Measurements from ENCODE around the gene NMRK2. TPM values are rescaled to one million over a fixed set of nuclear protein-coding genes. Genes with fewer than 3 reads are reported as not detected.

Gene NMRK2
- total RNA-seq, 1 donor from 2014 or later, result 0.73 TPM

DNA sequence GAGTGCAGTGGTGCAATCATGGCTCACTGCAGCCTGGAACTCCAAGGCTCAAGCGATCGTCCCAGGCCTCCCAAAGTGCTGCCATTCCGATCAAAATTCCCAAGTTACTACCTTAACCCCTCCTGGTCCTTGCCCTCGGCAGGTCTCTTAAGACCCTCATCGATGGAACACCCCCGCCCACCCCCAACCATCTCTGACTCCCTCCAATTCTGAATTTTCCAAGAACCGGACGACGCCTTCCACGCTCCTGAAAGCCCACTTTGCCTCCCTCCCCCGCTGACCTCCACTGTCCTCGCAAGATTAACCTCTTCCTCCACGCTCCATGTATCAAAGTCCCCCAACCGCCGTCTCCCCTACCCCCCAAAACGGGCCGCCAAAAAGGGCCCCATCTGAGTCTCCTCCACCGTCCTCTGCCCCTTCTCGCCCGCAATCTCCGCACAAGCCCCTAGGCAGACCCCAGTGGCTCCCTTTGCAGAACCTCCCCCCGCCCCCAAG is 37.5 kb downstream of the NMRK2 start:
- peak overlapping the region; percentile 87 for H3K4me3 ChIP-seq (ENCODE audit: insufficient read depth, low read depth, low read length)
- H3K36me3 ChIP-seq (ENCODE audit: insufficient read depth, low read length), result peaks cover 25% of the 10 kb centered on the region
- H3K27me3 Mint-ChIP-seq (ENCODE audit: low read depth, unreplicated experiment), result no peaks in the 10 kb centered on the region
- H3K9me3 ChIP-seq (ENCODE audit: insufficient read depth, low read depth, low read length), result no peaks in the 10 kb centered on the region
- DNase-seq (ENCODE audit: low read depth), result no peak
- H3K9me3 Mint-ChIP-seq (ENCODE audit: unreplicated experiment), result no peaks in the 10 kb centered on the region
- no peaks in the 10 kb centered on the region for H3K27me3 ChIP-seq (ENCODE audit: insufficient read depth, low read length)
- peak overlapping the region; percentile 96 for H3K4me3 Mint-ChIP-seq (ENCODE audit: unreplicated experiment)
- peaks cover 12% of the 10 kb centered on the region for H3K36me3 Mint-ChIP-seq (ENCODE audit: low read depth, unreplicated experiment)
- peak overlapping the region; percentile 93 for H3K27ac ChIP-seq (ENCODE audit: low read depth, low read length)
- peaks cover 29% of the 10 kb centered on the region for H3K4me1 ChIP-seq (ENCODE audit: insufficient read depth, low read length)
- no peak for FAIRE-seq
- peak overlapping the region; percentile 97 for H3K27ac Mint-ChIP-seq (ENCODE audit: unreplicated experiment)
- TF ChIP-seq EZH2 (IDR thresholded peaks at IDR 0.05; ENCODE audit: insufficient read depth, low read length), result no peak
- TF ChIP-seq, protein P1, sequence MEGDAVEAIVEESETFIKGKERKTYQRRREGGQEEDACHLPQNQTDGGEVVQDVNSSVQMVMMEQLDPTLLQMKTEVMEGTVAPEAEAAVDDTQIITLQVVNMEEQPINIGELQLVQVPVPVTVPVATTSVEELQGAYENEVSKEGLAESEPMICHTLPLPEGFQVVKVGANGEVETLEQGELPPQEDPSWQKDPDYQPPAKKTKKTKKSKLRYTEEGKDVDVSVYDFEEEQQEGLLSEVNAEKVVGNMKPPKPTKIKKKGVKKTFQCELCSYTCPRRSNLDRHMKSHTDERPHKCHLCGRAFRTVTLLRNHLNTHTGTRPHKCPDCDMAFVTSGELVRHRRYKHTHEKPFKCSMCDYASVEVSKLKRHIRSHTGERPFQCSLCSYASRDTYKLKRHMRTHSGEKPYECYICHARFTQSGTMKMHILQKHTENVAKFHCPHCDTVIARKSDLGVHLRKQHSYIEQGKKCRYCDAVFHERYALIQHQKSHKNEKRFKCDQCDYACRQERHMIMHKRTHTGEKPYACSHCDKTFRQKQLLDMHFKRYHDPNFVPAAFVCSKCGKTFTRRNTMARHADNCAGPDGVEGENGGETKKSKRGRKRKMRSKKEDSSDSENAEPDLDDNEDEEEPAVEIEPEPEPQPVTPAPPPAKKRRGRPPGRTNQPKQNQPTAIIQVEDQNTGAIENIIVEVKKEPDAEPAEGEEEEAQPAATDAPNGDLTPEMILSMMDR (IDR thresholded peaks at IDR 0.05; ENCODE audit: insufficient read depth, low read depth, low read length), result no peak
- no peak overlapping the region for H2AFZ ChIP-seq (ENCODE audit: low read depth, low read length)
- H4K20me1 ChIP-seq (ENCODE audit: insufficient read depth, low read length), result peaks cover 70% of the 10 kb centered on the region
- peaks cover 25% of the 10 kb centered on the region for H3K4me1 Mint-ChIP-seq (ENCODE audit: low read depth, unreplicated experiment)
- peaks cover 51% of the 10 kb centered on the region for H3K79me2 ChIP-seq (ENCODE audit: insufficient read depth, low read length)
- peak overlapping the region; percentile 99 for H3K4me2 ChIP-seq (ENCODE audit: low read length)
- H3K9ac ChIP-seq (ENCODE audit: low read length), result peak overlapping the region; percentile 100

DNA sequence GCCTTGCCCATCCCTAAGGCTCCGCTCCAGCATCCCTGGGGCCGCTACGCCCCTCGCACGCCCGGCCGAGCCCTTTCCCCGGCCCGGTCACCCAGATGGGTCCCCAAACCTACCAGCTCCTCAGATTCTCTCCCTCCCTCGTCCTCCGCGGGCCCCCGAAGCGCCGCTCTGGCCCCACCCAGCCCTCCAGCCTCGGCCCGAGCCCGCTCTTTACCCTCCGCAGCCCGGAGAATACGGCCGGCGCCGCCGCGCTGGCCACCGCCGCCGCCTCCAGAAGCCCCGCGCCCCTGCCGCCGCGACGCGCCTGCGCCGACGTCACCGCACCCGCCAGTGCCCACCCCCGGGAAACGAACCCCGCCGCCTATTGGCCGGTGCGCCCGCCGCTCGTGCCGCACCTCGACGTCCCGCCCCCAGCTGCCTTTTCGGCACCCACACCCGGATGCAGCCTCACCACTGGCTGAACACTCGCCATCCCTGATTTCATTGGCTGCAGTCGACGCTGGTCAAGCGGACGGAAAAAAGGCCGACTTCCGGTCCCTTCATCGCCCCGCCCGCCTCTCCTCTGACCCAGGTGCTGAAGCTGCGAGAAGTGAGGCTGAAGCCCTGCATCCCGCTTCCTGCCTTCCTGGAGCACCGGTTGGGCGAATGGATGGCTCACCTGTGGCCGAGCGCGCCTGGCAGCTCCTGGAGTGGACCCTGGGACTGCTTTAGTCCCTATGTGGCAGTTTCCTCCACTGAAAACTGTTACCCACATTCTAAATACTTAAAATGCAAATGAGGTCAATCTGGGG is 38.1 kb downstream of the NMRK2 start, which contains the start of gene DAPK3:
Gene DAPK3, minus strand, starts transcription at position 292 of the 791 bp plus-strand sequence. CDS start 1,364 bp downstream, outside the sequence.
- Mint-ChIP-seq H3K27ac (ENCODE audit: unreplicated experiment) (peak within 1 kb of the TSS; percentile 97), H3K36me3 (ENCODE audit: low read depth, unreplicated experiment) (peaks cover 14% of the 10 kb centered on the region), H3K9me3 (ENCODE audit: unreplicated experiment) (no peaks in the 10 kb centered on the region), H3K27me3 (ENCODE audit: low read depth, unreplicated experiment) (no peaks in the 10 kb centered on the region), H3K4me3 (ENCODE audit: unreplicated experiment) (peak within 1 kb of the TSS; percentile 96), H3K4me1 (ENCODE audit: low read depth, unreplicated experiment) (peaks cover 23% of the 10 kb centered on the region)
- FAIRE-seq, result no peak
- no peaks in the 10 kb centered on the region for H3K27me3 ChIP-seq (ENCODE audit: insufficient read depth, low read length)
- H3K36me3 ChIP-seq (ENCODE audit: insufficient read depth, low read length), result peaks cover 25% of the 10 kb centered on the region
- TF ChIP-seq, protein P1 (IDR thresholded peaks at IDR 0.05; ENCODE audit: insufficient read depth, low read depth, low read length), result no peak
- no peak for TF ChIP-seq EZH2 (IDR thresholded peaks at IDR 0.05; ENCODE audit: insufficient read depth, low read length)
- no peaks in the 10 kb centered on the region for H3K9me3 ChIP-seq (ENCODE audit: insufficient read depth, low read depth, low read length)
- DNase-seq (ENCODE audit: low read depth), result peak; percentile 95
- H2AFZ ChIP-seq (ENCODE audit: low read depth, low read length), result no peak within 1 kb of the TSS
- peak within 1 kb of the TSS; percentile 87 for H3K4me3 ChIP-seq (ENCODE audit: insufficient read depth, low read depth, low read length)
- H3K4me2 ChIP-seq (ENCODE audit: low read length), result peak within 1 kb of the TSS; percentile 99
- H3K79me2 ChIP-seq (ENCODE audit: insufficient read depth, low read length), result peaks cover 51% of the 10 kb centered on the region
- peaks cover 70% of the 10 kb centered on the region for H4K20me1 ChIP-seq (ENCODE audit: insufficient read depth, low read length)
- H3K4me1 ChIP-seq (ENCODE audit: insufficient read depth, low read length), result peaks cover 29% of the 10 kb centered on the region
- H3K27ac ChIP-seq (ENCODE audit: low read depth, low read length), result peak within 1 kb of the TSS; percentile 93
- H3K9ac ChIP-seq (ENCODE audit: low read length), result peak within 1 kb of the TSS; percentile 100

Measured in astrocyte (in vitro differentiated cells and primary cell).